T-helper 2 cell treated with Interferon-gamma antibody and Interleukin-4, amounts not matched to agents 5 μg/mL and 100 μg/mL, for 36 hours (primary cell): ENCODE measurements around the gene MIEF1.
"Not testable (repeated sequence)": the region's sequence is repeated elsewhere in the genome, so short reads cannot be mapped to it uniquely, and the experiment has no call there.

Experiments
- DNase-seq: peaks from one replicate; pipeline ENCODE4 v3.0.0; 2021; ENCODE audit warnings: low spot score
- H3K27ac Mint-ChIP-seq: one replicate; pipeline ENCODE4 v1.8.0; 2021; ENCODE audit warnings: mild to moderate bottlenecking, mixed read lengths
- H3K27me3 Mint-ChIP-seq: one replicate; pipeline ENCODE4 v1.8.0; 2021; ENCODE audit warnings: low read depth, mixed read lengths
- H3K36me3 Mint-ChIP-seq: one replicate; pipeline ENCODE4 v1.8.0; 2021; ENCODE audit warnings: low read depth, mixed read lengths
- H3K4me1 Mint-ChIP-seq: one replicate; pipeline ENCODE4 v1.8.0; 2021; ENCODE audit warnings: low read depth, mixed read lengths
- H3K4me3 Mint-ChIP-seq: one replicate; pipeline ENCODE4 v1.8.0; 2022; ENCODE audit warnings: mild to moderate bottlenecking, moderate library complexity, mixed read lengths
- H3K9me3 Mint-ChIP-seq: one replicate; pipeline ENCODE4 v1.8.0; 2021; ENCODE audit warnings: mixed read lengths

MIEF1 gene

GRCh38 chr22:39519681-39520225 is 17.7 kb downstream of the MIEF1 start:
- H3K27ac Mint-ChIP-seq, result peak overlapping the region; percentile 98
- DNase-seq, result peak; percentile 97
- peak overlapping the region; percentile 93 for H3K4me3 Mint-ChIP-seq
- peaks cover 3% of the 10 kb centered on the region for H3K27me3 Mint-ChIP-seq
- peaks cover 54% of the 10 kb centered on the region for H3K36me3 Mint-ChIP-seq
- H3K9me3 Mint-ChIP-seq, result no peaks in the 10 kb centered on the region
- H3K4me1 Mint-ChIP-seq, result peaks cover 39% of the 10 kb centered on the region

- H3K4me3 Mint-ChIP-seq, result peak within 1 kb of the TSS; percentile 93
- DNase-seq, result peak; percentile 86
- peaks cover 45% of the 10 kb centered on the region for H3K4me1 Mint-ChIP-seq
- H3K36me3 Mint-ChIP-seq, result peaks cover 57% of the 10 kb centered on the region
- peak within 1 kb of the TSS; percentile 98 for H3K27ac Mint-ChIP-seq
- no peaks in the 10 kb centered on the region for H3K9me3 Mint-ChIP-seq
- peaks cover 3% of the 10 kb centered on the region for H3K27me3 Mint-ChIP-seq
Observed at GRCh38 chr22:39520226-39521105, 18.4 kb downstream of the MIEF1 start, which contains the start of gene ATF4. Gene ATF4, plus strand, starts transcription at chr22:39520562. Its CDS starts 884 bp downstream, at chr22:39521446.

- Mint-ChIP-seq H3K27ac (peak overlapping the region; percentile 98), H3K4me3 (peak overlapping the region; percentile 93), H3K36me3 (peaks cover 54% of the 10 kb centered on the region), H3K4me1 (peaks cover 44% of the 10 kb centered on the region)
- not testable (repeated sequence) for DNase-seq, H3K27me3 Mint-ChIP-seq, H3K9me3 Mint-ChIP-seq
Observed at GRCh38 chr22:39521106-39521885, 19.2 kb downstream of the MIEF1 start.

- not testable (repeated sequence) for H3K9me3 Mint-ChIP-seq, H3K27me3 Mint-ChIP-seq, DNase-seq
- H3K27ac Mint-ChIP-seq, result peak overlapping the region; percentile 98
- H3K4me3 Mint-ChIP-seq, result peak overlapping the region; percentile 93
- H3K4me1 Mint-ChIP-seq, result peaks cover 48% of the 10 kb centered on the region
- peaks cover 54% of the 10 kb centered on the region for H3K36me3 Mint-ChIP-seq
Observed at GRCh38 chr22:39522091-39522490, 20.0 kb downstream of the MIEF1 start.

- H3K4me1 Mint-ChIP-seq, result peaks cover 49% of the 10 kb centered on the region
- H3K9me3 Mint-ChIP-seq, result no peaks in the 10 kb centered on the region
- peaks cover 3% of the 10 kb centered on the region for H3K27me3 Mint-ChIP-seq
- H3K4me3 Mint-ChIP-seq, result peak overlapping the region; percentile 93
- H3K27ac Mint-ChIP-seq, result peak overlapping the region; percentile 98
- DNase-seq, result no peak
- H3K36me3 Mint-ChIP-seq, result peaks cover 57% of the 10 kb centered on the region
Observed at GRCh38 chr22:39522567-39523300, 20.6 kb downstream of the MIEF1 start.

DNA sequence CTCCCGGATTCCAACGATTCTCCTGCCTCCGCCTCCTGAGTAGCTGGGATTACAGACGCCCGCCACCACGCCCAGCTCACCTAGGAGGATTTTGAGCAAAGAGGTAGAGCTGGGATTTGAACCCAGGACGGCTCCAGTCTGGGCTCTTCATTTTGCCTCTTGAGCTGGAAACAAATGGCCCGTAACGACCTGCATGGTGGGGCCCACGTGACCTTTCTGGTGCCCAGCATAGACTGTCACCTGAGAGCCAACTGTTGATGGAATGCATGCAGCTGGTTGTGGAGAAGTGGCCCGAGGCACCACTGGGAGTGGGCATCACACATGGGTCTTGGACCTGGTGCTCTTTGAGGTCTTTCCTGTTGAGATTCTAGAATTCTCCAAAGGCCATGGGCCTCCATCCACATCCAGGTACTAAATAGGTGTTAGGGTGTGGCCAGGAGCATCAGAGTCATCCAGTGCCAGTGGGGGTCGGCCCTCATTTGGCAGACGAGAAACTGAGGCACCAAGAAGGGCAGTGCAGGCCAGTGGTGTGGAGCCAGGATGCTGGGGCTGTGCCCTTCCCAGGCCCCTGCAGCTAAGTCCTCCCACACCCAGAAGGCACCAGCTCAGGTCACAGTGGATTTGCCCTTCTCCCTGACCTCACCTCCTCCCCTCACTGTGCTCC is 22.1 kb downstream of the MIEF1 start:
- peaks cover 64% of the 10 kb centered on the region for H3K36me3 Mint-ChIP-seq
- no peak for DNase-seq
- peak overlapping the region; percentile 82 for H3K27ac Mint-ChIP-seq
- H3K27me3 Mint-ChIP-seq, result peaks cover 3% of the 10 kb centered on the region
- no peaks in the 10 kb centered on the region for H3K9me3 Mint-ChIP-seq
- H3K4me1 Mint-ChIP-seq, result peaks cover 49% of the 10 kb centered on the region
- peak overlapping the region; percentile 51 for H3K4me3 Mint-ChIP-seq

- H3K27me3 Mint-ChIP-seq, result peaks cover 2% of the 10 kb centered on the region
- H3K36me3 Mint-ChIP-seq, result peaks cover 71% of the 10 kb centered on the region
Observed at GRCh38 chr22:39524753-39525657, 22.9 kb downstream of the MIEF1 start.

GRCh38 chr22:39525658-39525975 is 23.5 kb downstream of the MIEF1 start:
- no peak for DNase-seq
- no peaks in the 10 kb centered on the region for H3K9me3 Mint-ChIP-seq
- peak overlapping the region; percentile 27 for H3K4me3 Mint-ChIP-seq
- H3K27ac Mint-ChIP-seq, result peak overlapping the region; percentile 73
- H3K36me3 Mint-ChIP-seq, result peaks cover 73% of the 10 kb centered on the region
- H3K27me3 Mint-ChIP-seq, result no peaks in the 10 kb centered on the region
- H3K4me1 Mint-ChIP-seq, result peaks cover 57% of the 10 kb centered on the region

More at GRCh38 chr22:39524753-39525657, 22.9 kb downstream of the MIEF1 start:
- peaks cover 55% of the 10 kb centered on the region for H3K4me1 Mint-ChIP-seq
- H3K9me3 Mint-ChIP-seq, result no peaks in the 10 kb centered on the region
- peak overlapping the region; percentile 82 for H3K27ac Mint-ChIP-seq
- no peak for DNase-seq
- peak overlapping the region; percentile 51 for H3K4me3 Mint-ChIP-seq

DNA sequence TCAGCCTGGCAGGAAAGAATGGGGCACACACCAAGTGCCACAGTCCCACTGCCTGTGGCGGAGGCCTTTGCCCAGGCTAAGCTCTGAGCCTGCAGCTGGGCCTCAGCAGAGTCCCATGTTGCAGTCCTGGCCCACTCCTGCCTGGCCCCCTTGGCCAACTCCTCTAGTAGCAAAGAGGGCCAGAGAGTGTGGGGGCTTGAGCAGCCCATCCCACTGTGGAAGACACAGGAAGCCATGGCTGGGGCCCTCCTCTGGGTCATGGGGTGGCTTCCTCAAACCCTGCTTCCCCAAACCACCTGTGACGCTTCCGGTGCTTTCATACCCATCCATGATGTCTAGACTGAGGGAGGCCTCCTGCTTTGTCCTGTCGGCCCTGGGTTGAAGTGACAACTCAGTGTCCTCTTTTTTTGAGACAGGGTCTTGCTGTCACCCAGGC is 24.7 kb downstream of the MIEF1 start:
- Mint-ChIP-seq H3K36me3 (peaks cover 69% of the 10 kb centered on the region), H3K27me3 (no peaks in the 10 kb centered on the region), H3K9me3 (no peaks in the 10 kb centered on the region), H3K27ac (peak overlapping the region; percentile 38), H3K4me3 (peak overlapping the region; percentile 32), H3K4me1 (peaks cover 64% of the 10 kb centered on the region)
- no peak for DNase-seq

GRCh38 chr22:39527481-39527961 is 25.4 kb downstream of the MIEF1 start:
- Mint-ChIP-seq H3K9me3 (no peaks in the 10 kb centered on the region), H3K27ac (peak overlapping the region; percentile 38), H3K36me3 (peaks cover 66% of the 10 kb centered on the region), H3K27me3 (no peaks in the 10 kb centered on the region), H3K4me1 (peaks cover 58% of the 10 kb centered on the region), H3K4me3 (peak overlapping the region; percentile 32)
- no peak for DNase-seq

DNA sequence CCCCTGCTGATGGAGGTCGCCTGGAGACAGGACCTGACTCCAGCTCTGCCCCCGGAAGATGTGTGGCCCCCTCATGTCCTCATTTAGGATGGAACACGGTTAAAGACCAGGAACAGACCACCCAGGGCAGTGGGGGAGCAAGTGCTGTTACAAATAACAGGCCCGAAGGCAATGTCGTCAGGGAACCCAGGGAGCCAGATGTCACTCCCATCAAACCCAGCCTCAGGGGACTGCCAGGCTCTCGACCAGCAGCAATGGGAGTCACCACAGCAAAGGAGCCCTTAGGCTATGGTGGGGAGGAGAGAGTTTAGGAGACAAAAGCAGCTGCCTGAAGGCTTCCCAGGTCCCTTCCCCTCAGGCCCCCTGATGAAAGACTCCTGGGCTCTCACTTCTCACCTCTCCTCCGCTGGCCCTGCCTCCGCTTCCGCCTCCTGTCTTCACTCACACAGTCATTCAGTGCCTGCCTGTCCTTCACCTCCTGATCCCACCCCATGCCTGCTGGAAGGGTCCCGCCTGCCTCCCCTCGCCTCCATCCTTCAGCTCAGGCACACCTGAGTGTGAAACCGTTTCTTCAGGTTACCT is 26.1 kb downstream of the MIEF1 start:
- no peak for DNase-seq
- Mint-ChIP-seq H3K36me3 (peaks cover 61% of the 10 kb centered on the region), H3K4me1 (peaks cover 54% of the 10 kb centered on the region), H3K4me3 (no peak overlapping the region), H3K27ac (no peak overlapping the region), H3K9me3 (no peaks in the 10 kb centered on the region), H3K27me3 (no peaks in the 10 kb centered on the region)
